NB4 (cell line): ENCODE results near the gene EMC1.
"Not testable (repeated sequence)": the region's sequence is repeated elsewhere in the genome, so short reads cannot be mapped to it uniquely, and the experiment has no call there.

Experiments used
- CTCF ChIP-seq: IDR thresholded peaks from one replicate; pipeline ENCODE4 v1.5.1; 2012; ENCODE audit warnings: low read depth, low read length
- MYC ChIP-seq: IDR thresholded peaks from 2 replicates; pipeline ENCODE4 v1.6.1; 2011; ENCODE audit warnings: low read depth, low read length
- POLR2A ChIP-seq: IDR thresholded peaks from 2 replicates; pipeline ENCODE4 v1.6.1; 2011; ENCODE audit warnings: mild to moderate bottlenecking; ENCODE audit not compliant: insufficient read length; ENCODE audit errors: extremely low read depth
- TF ChIP-seq, protein P1 (sequence below): IDR thresholded peaks from 2 replicates; pipeline ENCODE4 v1.6.1; 2011; ENCODE audit warnings: low read depth, low read length

- not testable (repeated sequence) for TF ChIP-seq POLR2A, CTCF, MYC
- TF ChIP-seq, protein P1, sequence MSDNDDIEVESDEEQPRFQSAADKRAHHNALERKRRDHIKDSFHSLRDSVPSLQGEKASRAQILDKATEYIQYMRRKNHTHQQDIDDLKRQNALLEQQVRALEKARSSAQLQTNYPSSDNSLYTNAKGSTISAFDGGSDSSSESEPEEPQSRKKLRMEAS = not testable (repeated sequence)
These were observed 37.3 kb upstream of the EMC1 start, which contains the start of gene AKR7A3 for GRCh38 chr1:19288324-19289241.
